ENCODE data around the gene MFAP2.

The MFAP2 gene

DNA sequence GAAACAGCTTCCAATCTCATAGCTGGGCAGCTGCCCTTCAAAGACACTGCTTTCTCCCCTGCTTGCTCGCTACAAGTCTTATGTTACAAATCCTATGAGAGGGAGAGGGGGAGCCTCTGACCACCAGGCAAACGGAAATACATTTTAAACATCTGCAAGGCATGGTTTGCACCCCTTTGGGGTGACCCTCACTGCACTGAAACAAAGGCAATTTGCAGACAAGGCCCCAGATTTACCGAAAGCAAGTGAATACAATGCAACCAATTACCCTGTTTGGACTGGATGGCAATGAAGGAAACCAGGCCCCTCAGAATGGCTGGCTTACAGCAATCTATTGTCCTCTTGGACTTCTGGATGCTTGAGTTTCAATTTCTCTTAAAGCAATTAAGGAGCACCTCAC is 43.2 kb upstream of the MFAP2 start:
- no peak for DNase-seq (ENCODE audit: low spot score)
- TF ChIP-seq, protein P1, sequence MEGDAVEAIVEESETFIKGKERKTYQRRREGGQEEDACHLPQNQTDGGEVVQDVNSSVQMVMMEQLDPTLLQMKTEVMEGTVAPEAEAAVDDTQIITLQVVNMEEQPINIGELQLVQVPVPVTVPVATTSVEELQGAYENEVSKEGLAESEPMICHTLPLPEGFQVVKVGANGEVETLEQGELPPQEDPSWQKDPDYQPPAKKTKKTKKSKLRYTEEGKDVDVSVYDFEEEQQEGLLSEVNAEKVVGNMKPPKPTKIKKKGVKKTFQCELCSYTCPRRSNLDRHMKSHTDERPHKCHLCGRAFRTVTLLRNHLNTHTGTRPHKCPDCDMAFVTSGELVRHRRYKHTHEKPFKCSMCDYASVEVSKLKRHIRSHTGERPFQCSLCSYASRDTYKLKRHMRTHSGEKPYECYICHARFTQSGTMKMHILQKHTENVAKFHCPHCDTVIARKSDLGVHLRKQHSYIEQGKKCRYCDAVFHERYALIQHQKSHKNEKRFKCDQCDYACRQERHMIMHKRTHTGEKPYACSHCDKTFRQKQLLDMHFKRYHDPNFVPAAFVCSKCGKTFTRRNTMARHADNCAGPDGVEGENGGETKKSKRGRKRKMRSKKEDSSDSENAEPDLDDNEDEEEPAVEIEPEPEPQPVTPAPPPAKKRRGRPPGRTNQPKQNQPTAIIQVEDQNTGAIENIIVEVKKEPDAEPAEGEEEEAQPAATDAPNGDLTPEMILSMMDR (IDR thresholded peaks at IDR 0.05; ENCODE audit: borderline replicate concordance, control extremely low read depth, extremely low read depth, insufficient read depth, missing control alignments), result no peak
- in situ Hi-C loops (cut with MboI; ENCODE audit: low sequenced_read_pairs, unreplicated experiment), result no loop called here

GRCh38 chr1:17023102-17023501 is 42.7 kb upstream of the MFAP2 start:
- in situ Hi-C loops (cut with MboI; ENCODE audit: low sequenced_read_pairs, unreplicated experiment), result no loop called here
- TF ChIP-seq, protein P1 (IDR thresholded peaks at IDR 0.05; ENCODE audit: borderline replicate concordance, control extremely low read depth, extremely low read depth, insufficient read depth, missing control alignments), result no peak
- DNase-seq (ENCODE audit: low spot score), result peak; percentile 51

DNA sequence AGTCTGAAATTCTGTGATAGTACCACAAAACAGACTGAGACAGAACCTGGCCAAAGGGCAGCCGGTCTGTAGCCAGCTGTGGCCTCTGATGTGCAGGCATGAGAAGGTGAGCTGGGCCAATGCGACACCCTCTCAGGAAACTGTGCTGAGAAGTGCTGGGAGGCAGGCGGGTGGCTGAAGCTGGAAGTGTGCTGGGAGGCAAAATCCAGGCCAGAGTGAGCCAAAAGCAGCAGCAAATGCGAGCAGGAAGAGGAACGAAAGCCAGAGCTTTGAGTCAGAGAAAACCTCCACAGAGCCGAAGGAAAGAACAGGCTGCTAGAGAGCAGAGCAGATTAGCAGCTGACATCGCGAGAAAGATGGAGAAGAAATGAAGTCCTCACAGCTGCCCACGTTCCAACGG is 41.5 kb upstream of the MFAP2 start:
- DNase-seq (ENCODE audit: low spot score), result no peak
- in situ Hi-C loops (cut with MboI; ENCODE audit: low sequenced_read_pairs, unreplicated experiment), result no loop called here
- TF ChIP-seq, protein P1 (IDR thresholded peaks at IDR 0.05; ENCODE audit: borderline replicate concordance, control extremely low read depth, extremely low read depth, insufficient read depth, missing control alignments), result no peak

DNA sequence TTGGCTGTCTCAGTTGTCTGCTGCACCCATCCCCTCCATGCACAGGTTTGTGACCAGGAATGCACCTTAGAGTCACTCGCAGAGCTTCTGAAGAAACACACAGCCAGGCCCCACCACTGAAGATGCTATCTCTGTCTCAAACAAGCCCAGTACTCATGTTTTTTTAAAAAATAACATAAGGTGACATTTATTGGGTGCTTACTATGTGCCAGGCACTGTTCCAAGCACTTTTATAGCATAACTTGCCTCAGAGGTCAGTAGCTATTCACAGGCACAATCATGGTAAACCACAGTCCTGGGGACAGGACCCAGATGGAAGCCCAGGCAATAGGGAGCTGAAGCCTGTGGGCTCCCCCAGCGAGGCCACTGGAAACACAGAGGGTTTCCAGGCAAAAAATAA is 40.1 kb upstream of the MFAP2 start:
- TF ChIP-seq, protein P1 (IDR thresholded peaks at IDR 0.05; ENCODE audit: borderline replicate concordance, control extremely low read depth, extremely low read depth, insufficient read depth, missing control alignments), result no peak
- in situ Hi-C loops (cut with MboI; ENCODE audit: low sequenced_read_pairs, unreplicated experiment), result no loop called here
- DNase-seq (ENCODE audit: low spot score), result no peak

DNA sequence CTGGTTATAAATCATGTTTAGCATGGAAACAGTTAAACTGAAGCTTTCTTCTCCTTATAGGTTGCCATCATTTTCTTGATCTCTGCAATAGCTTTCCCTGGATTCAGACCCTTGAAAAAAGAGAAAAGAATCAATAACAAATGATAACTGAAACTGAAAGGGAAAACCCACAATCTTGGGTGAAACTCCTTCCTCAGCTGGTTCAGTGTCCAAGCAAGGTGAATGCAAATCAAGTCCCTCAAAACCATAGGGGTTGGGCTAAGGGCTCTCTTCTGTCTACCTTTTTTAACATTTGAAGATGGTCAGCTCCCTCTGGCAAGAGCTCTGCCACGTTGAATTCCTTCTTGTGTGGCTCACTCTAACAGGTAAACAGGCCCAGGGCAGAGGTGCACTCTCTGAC is 38.4 kb upstream of the MFAP2 start:
- in situ Hi-C loops (cut with MboI; ENCODE audit: low sequenced_read_pairs, unreplicated experiment), result no loop called here
- DNase-seq (ENCODE audit: low spot score), result peak; percentile 38
- TF ChIP-seq, protein P1 (IDR thresholded peaks at IDR 0.05; ENCODE audit: borderline replicate concordance, control extremely low read depth, extremely low read depth, insufficient read depth, missing control alignments), result no peak

DNA sequence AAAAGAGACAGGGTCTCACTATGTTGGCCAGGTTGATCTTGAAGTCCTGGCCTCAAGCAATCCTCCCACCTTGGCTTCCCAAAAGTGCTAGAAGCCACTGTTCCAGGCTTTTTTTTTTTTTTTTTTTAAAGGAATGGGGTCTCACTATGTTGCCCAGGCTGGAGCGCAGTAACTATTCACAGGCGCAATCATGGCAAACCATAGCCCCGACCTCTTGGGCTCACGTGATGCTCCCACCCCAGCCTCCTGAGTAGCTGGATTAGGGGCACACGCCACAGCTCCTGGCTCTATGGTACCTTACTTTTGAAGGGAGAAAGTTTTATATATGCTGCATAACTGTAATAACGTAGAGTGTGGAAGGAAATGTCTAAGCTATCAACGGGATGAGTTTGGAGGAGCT is 37.0 kb upstream of the MFAP2 start:
- in situ Hi-C loops (cut with MboI; ENCODE audit: low sequenced_read_pairs, unreplicated experiment), result no loop called here
- DNase-seq (ENCODE audit: low spot score), result no peak
- TF ChIP-seq, protein P1 (IDR thresholded peaks at IDR 0.05; ENCODE audit: borderline replicate concordance, control extremely low read depth, extremely low read depth, insufficient read depth, missing control alignments), result no peak

GRCh38 chr1:17016317-17016661 is 35.9 kb upstream of the MFAP2 start:
- DNase-seq (ENCODE audit: low spot score), result no peak
- in situ Hi-C loops (cut with MboI; ENCODE audit: low sequenced_read_pairs, unreplicated experiment), result no loop called here
- TF ChIP-seq, protein P1 (IDR thresholded peaks at IDR 0.05; ENCODE audit: borderline replicate concordance, control extremely low read depth, extremely low read depth, insufficient read depth, missing control alignments), result no peak
